ENCODE results near the gene PTK6. TPM values are rescaled to one million over a fixed set of nuclear protein-coding genes. Genes with fewer than 3 reads are reported as not detected.

Gene PTK6
- total RNA-seq, 2 donors from 2014 or later: 0.22 TPM; not detected in 1

GRCh38 chr20:63547725-63548480 lies 10.7 kb upstream of the PTK6 start, which contains the start of gene SRMS:
TSS of gene SRMS (minus strand) at chr20:63547749. CDS start at chr20:63547463, 286 bp downstream.
- Mint-ChIP-seq H3K27me3 (ENCODE audit: insufficient read depth) (no peaks in the 10 kb centered on the region), H3K27ac (no peak within 1 kb of the TSS), H3K4me1 (peaks cover 7% of the 10 kb centered on the region), H3K4me3 (no peak within 1 kb of the TSS), H3K36me3 (ENCODE audit: low read depth) (no peaks in the 10 kb centered on the region), H3K9me3 (no peaks in the 10 kb centered on the region)
- Histone ChIP-seq H3K9ac (ENCODE audit: extremely low read depth, low read length, poor library complexity, severe bottlenecking) (no peak within 1 kb of the TSS), H3K9me3 (ENCODE audit: control insufficient read depth, low read length) (no peaks in the 10 kb centered on the region), H3K4me1 (ENCODE audit: control insufficient read depth, insufficient read depth, low read length) (no peaks in the 10 kb centered on the region), H3K27ac (ENCODE audit: low read depth, low read length) (no peak within 1 kb of the TSS), H3K36me3 (ENCODE audit: control insufficient read depth, insufficient read depth, low read length) (no peaks in the 10 kb centered on the region), H3K4me3 (ENCODE audit: low read length) (no peak within 1 kb of the TSS), H3K27me3 (ENCODE audit: control insufficient read depth, insufficient read depth, low read length, poor library complexity, severe bottlenecking) (no peaks in the 10 kb centered on the region)
- peak; percentile 78 for DNase-seq
- TF ChIP-seq CTCF (conservative IDR thresholded peaks at IDR 0.05): no peak
- WGBS, 2 experiments (ENCODE audit: insufficient coverage in 1 of 2, insufficient read length in 1 of 2): 76 to 86% methylated on average over 21 to 35 of the region's 35 CpGs

- no peak for TF ChIP-seq CTCF (conservative IDR thresholded peaks at IDR 0.05)
- no peak overlapping the region for H3K27ac Mint-ChIP-seq
- no peaks in the 10 kb centered on the region for H3K9me3 Mint-ChIP-seq
- Histone ChIP-seq H3K36me3 (ENCODE audit: control insufficient read depth, insufficient read depth, low read length) (no peaks in the 10 kb centered on the region), H3K9ac (ENCODE audit: extremely low read depth, low read length, poor library complexity, severe bottlenecking) (no peak overlapping the region), H3K9me3 (ENCODE audit: control insufficient read depth, low read length) (no peaks in the 10 kb centered on the region), H3K27me3 (ENCODE audit: control insufficient read depth, insufficient read depth, low read length, poor library complexity, severe bottlenecking) (no peaks in the 10 kb centered on the region), H3K4me1 (ENCODE audit: control insufficient read depth, insufficient read depth, low read length) (no peaks in the 10 kb centered on the region), H3K27ac (ENCODE audit: low read depth, low read length) (no peak overlapping the region), H3K4me3 (ENCODE audit: low read length) (no peak overlapping the region)
- DNase-seq: no peak
- H3K36me3 Mint-ChIP-seq (ENCODE audit: low read depth): no peaks in the 10 kb centered on the region
- no peak overlapping the region for H3K4me3 Mint-ChIP-seq
- peaks cover 7% of the 10 kb centered on the region for H3K4me1 Mint-ChIP-seq
- no peaks in the 10 kb centered on the region for H3K27me3 Mint-ChIP-seq (ENCODE audit: insufficient read depth)
- 87 to 90% methylated on average over 32 to 58 of the region's 58 CpGs for WGBS, 2 experiments (ENCODE audit: insufficient coverage in 1 of 2, insufficient read length in 1 of 2)
Observed at GRCh38 chr20:63546956-63547724, 10.0 kb upstream of the PTK6 start.

DNA sequence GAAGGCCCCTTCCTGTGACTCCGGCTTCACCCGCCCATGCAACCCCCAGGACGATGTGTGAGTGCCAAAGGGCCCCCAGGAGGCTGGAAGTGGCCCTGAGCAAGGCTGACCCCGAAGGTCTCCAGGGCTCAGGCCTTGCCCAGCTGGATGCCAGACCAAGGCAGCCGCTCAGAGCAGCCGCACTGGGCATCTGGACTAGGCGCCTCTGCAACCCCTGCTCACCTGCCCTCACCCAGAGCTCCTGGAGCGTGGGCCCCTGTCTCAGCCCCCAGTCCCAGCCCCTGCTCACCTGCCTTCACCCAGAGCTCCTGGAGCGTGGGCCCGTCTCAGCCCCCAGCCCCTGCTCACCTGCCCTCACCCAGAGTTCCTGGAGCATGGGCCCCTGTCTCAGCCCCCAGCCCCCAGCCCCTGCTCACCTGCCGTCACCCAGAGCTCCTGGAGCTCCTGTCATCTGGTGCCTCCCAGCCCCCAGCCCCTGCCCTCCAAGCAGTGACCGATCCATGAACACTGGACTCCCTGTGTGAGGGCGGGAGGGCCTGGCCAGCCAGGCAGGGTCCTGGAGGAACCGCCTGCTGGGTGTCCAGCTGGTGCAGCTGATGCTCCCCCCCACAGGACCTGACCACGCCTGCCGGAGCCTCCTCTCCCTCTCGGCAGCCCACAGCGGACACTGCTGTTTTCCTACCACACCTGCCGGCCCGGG lies 9.2 kb upstream of the PTK6 start:
- H3K4me3 Mint-ChIP-seq: no peak overlapping the region
- WGBS, 2 experiments (ENCODE audit: insufficient coverage in 1 of 2, insufficient read length in 1 of 2): 89 to 94% methylated on average over 10 to 20 of the region's 20 CpGs

More for the DNA sequence above, 9.2 kb upstream of the PTK6 start:
- Mint-ChIP-seq H3K9me3 (no peaks in the 10 kb centered on the region), H3K27ac (no peak overlapping the region), H3K36me3 (ENCODE audit: low read depth) (no peaks in the 10 kb centered on the region), H3K27me3 (ENCODE audit: insufficient read depth) (no peaks in the 10 kb centered on the region), H3K4me1 (peaks cover 7% of the 10 kb centered on the region)
- Histone ChIP-seq H3K4me3 (ENCODE audit: low read length) (no peak overlapping the region), H3K9me3 (ENCODE audit: control insufficient read depth, low read length) (no peaks in the 10 kb centered on the region), H3K27ac (ENCODE audit: low read depth, low read length) (no peak overlapping the region), H3K4me1 (ENCODE audit: control insufficient read depth, insufficient read depth, low read length) (no peaks in the 10 kb centered on the region), H3K9ac (ENCODE audit: extremely low read depth, low read length, poor library complexity, severe bottlenecking) (no peak overlapping the region), H3K36me3 (ENCODE audit: control insufficient read depth, insufficient read depth, low read length) (no peaks in the 10 kb centered on the region), H3K27me3 (ENCODE audit: control insufficient read depth, insufficient read depth, low read length, poor library complexity, severe bottlenecking) (no peaks in the 10 kb centered on the region)
- no peak for TF ChIP-seq CTCF (conservative IDR thresholded peaks at IDR 0.05)
- DNase-seq: no peak

Data from endodermal cell (in vitro differentiated cells).